Panc1 (cell line): ENCODE measurements around the gene STXBP4. TPM values are rescaled to one million over a fixed set of nuclear protein-coding genes. Genes with fewer than 3 reads are reported as not detected.

Experiments used
- ATAC-seq: fragments of 200-7000 bp; cut with Tn5 transposase; 2 replicates; pipeline ENCODE4 v1.9.1; 2020; ENCODE audit warnings: mild to moderate bottlenecking, moderate library complexity
- BruUV-seq: library from RNA; stranded (reverse); fragments of 400-500 nt; replicated peaks from 2 replicates; lab custom pipeline; 2021; lab: Mats Ljungman, UMichigan
- CTCF ChIA-PET: fragments of 300-600 bp; sonication (Branson Sonifier 250); formaldehyde crosslinking; loops from one replicate; lab custom pipeline; 2022; ENCODE audit warnings: antibody characterized with exemption; lab: Charles Lee
- POLR2A ChIA-PET: fragments of 300-600 bp; sonication (Branson Sonifier 250); formaldehyde crosslinking; loops from one replicate; lab custom pipeline; 2022; ENCODE audit warnings: antibody characterized with exemption; lab: Charles Lee
- DNase-seq: peaks from one replicate; pipeline ENCODE4 v3.0.0-alpha.2; 2010; ENCODE audit warnings: low read depth, low spot score
- H3K27ac ChIP-seq: 2 replicates; pipeline ENCODE4 v1.5.1; 2011; ENCODE audit warnings: mild to moderate bottlenecking, low read length, inconsistent platforms
- H3K27me3 ChIP-seq: fragments of 200-500 bp; sonication (Bioruptor generic); 2 replicates; pipeline ENCODE4 v1.6.0; 2014; ENCODE audit warnings: low read length, inconsistent platforms; ENCODE audit not compliant: control insufficient read depth, insufficient read depth
- H3K36me3 ChIP-seq: fragments of 200-500 bp; sonication (Bioruptor generic); 2 replicates; pipeline ENCODE4 v1.5.1; 2014; ENCODE audit warnings: inconsistent platforms, mild to moderate bottlenecking, low read length, moderate library complexity; ENCODE audit not compliant: control insufficient read depth, insufficient read depth
- H3K4me1 ChIP-seq: 2 replicates; pipeline ENCODE4 v1.5.1; 2011; ENCODE audit warnings: inconsistent platforms, mild to moderate bottlenecking, low read length, moderate library complexity; ENCODE audit not compliant: control insufficient read depth, insufficient read depth
- H3K4me3 ChIP-seq, 2 experiments: 2 replicates each; pipeline ENCODE4 v1.5.1; 2011 to 2012; ENCODE audit warnings: low read depth in 2 of 2, low read length in 2 of 2, mild to moderate bottlenecking in 2 of 2, inconsistent platforms in 1 of 2, moderate library complexity in 1 of 2
- H3K9me3 ChIP-seq: fragments of 200-500 bp; sonication (Bioruptor generic); 2 replicates; pipeline ENCODE4 v1.5.1; 2014; ENCODE audit warnings: low read depth, mild to moderate bottlenecking, inconsistent platforms, low read length, moderate library complexity; ENCODE audit not compliant: control insufficient read depth, insufficient read depth
- CTCF ChIP-seq: fragments of 450-650 bp; IDR thresholded peaks from 2 replicates; pipeline ENCODE4 v1.5.1; 2017; ENCODE audit warnings: mild to moderate bottlenecking
- POLR2AphosphoS5 ChIP-seq: IDR thresholded peaks from 2 replicates; pipeline ENCODE4 v1.6.1; 2012; ENCODE audit warnings: mild to moderate bottlenecking, low read depth, low read length, moderate library complexity
- REST ChIP-seq, 2 experiments: IDR thresholded peaks; 2 replicates each; pipeline ENCODE4 v1.6.1; 2011 to 2012; ENCODE audit warnings: low read depth in 2 of 2, control low read depth in 1 of 2, low read length in 1 of 2, mild to moderate bottlenecking in 1 of 2, moderate library complexity in 1 of 2; ENCODE audit not compliant: insufficient read depth in 1 of 2
- SIN3A ChIP-seq: IDR thresholded peaks from 2 replicates; pipeline ENCODE4 v1.6.1; 2012; ENCODE audit warnings: low read depth, mild to moderate bottlenecking, low read length, moderate library complexity, borderline replicate concordance; ENCODE audit not compliant: insufficient read depth
- TCF7L2 ChIP-seq: IDR thresholded peaks from 2 replicates; pipeline ENCODE4 v1.6.1; 2011; ENCODE audit warnings: mild to moderate bottlenecking, low read depth, low read length, inconsistent platforms
- in situ Hi-C: cut with HindIII; loops from 2 replicates; pipeline ENCODE4 v1.10.0; 2016; ENCODE audit warnings: low sequenced_read_pairs, low pct_unique_long_range_greater_than_20kb
- intact Hi-C: fragments of 100-400 bp; cut with micrococcal nuclease; formaldehyde crosslinking; loops from one replicate; pipeline ENCODE4 v1.10.0; 2022; ENCODE audit not compliant: unreplicated experiment
- total RNA-seq: library from RNA; stranded (reverse); gene quantifications from one replicate; pipeline ENCODE4 v1.2.1, GENCODE V29; 2021; ENCODE audit not compliant: unreplicated experiment

STXBP4 gene
- total RNA-seq, 1 experiment from 2014 or later = 12.8 TPM

GRCh38 chr17:55023626-55024025 lies 55.1 kb downstream of the STXBP4 start:
- in situ Hi-C loops (no loop called here), intact Hi-C loops (no loop called here)
- no peaks in the 10 kb centered on the region for H3K9me3 ChIP-seq
- no peak overlapping the region for H3K27ac ChIP-seq
- H3K4me1 ChIP-seq = no peaks in the 10 kb centered on the region
- no TSS peak for BruUV-seq
- no peak for TF ChIP-seq POLR2AphosphoS5
- TF ChIP-seq CTCF = no peak
- no peak for TF ChIP-seq REST (IDR thresholded peaks at IDR 0.05; ENCODE audit: insufficient read depth in 1 of 2, low read depth in 2 of 2, low read length in 1 of 2)
- no peak for TF ChIP-seq SIN3A
- TF ChIP-seq TCF7L2 = no peak
- ATAC-seq (no peak), DNase-seq (no peak)
- H3K27me3 ChIP-seq = no peaks in the 10 kb centered on the region
- ChIA-PET POLR2A (no interaction called here), CTCF (no interaction called here)
- no peak overlapping the region for H3K4me3 ChIP-seq
- no peaks in the 10 kb centered on the region; the same call in 1 of the 2 replicates for H3K36me3 ChIP-seq

GRCh38 chr17:55037828-55038227 lies 69.3 kb downstream of the STXBP4 start:
- Histone ChIP-seq H3K9me3 (no peaks in the 10 kb centered on the region), H3K36me3 (no peaks in the 10 kb centered on the region), H3K4me3 (no peak overlapping the region), H3K27me3 (no peaks in the 10 kb centered on the region), H3K4me1 (no peaks in the 10 kb centered on the region), H3K27ac (no peak overlapping the region)
- DNase-seq (no peak), ATAC-seq (no peak)
- TF ChIP-seq CTCF (no peak), POLR2AphosphoS5 (no peak), REST (IDR thresholded peaks at IDR 0.05; ENCODE audit: insufficient read depth in 1 of 2, low read depth in 2 of 2, low read length in 1 of 2) (no peak), TCF7L2 (no peak)
- ChIA-PET CTCF (no interaction called here), POLR2A (no interaction called here)
- no TSS peak for BruUV-seq
- in situ Hi-C loops = no loop called here
- intact Hi-C loops = no loop called here
